ENCODE measurements around the gene MGMT.

Gene MGMT

GRCh38 chr10:129659508-129660268, 192.6 kb downstream of the MGMT start:
- Histone ChIP-seq H4K20me1 (ENCODE audit: insufficient read depth, low read length) (no peaks in the 10 kb centered on the region), H3K9ac (ENCODE audit: low read length) (no peak overlapping the region), H3K27ac (ENCODE audit: low read length) (no peak overlapping the region), H3K9me3 (replicated peaks; ENCODE audit: insufficient read depth, low read length) (no peaks in the 10 kb centered on the region), H3K4me1 (ENCODE audit: low read length) (no peaks in the 10 kb centered on the region), H3K4me2 (ENCODE audit: low read depth, low read length) (no peak overlapping the region), H3K9me2 (replicated peaks; ENCODE audit: insufficient read depth, low read length) (no peaks in the 10 kb centered on the region), H3K36me3 (replicated peaks; ENCODE audit: insufficient read depth, low read length) (no peaks in the 10 kb centered on the region), H3K27me3 (replicated peaks; ENCODE audit: insufficient read depth, low read length) (no peaks in the 10 kb centered on the region), H3K4me3 (ENCODE audit: low read length) (no peak overlapping the region), H3F3A (ENCODE audit: insufficient read depth, low read length) (no peaks in the 10 kb centered on the region), H3K79me2 (ENCODE audit: low read length) (no peaks in the 10 kb centered on the region), H2AFZ (ENCODE audit: low read length) (no peak overlapping the region)
- DNase-seq: no peak
- TF ChIP-seq EZH2 (optimal IDR thresholded peaks at IDR 0.05; ENCODE audit: low read depth, low read length): no peak
- TF ChIP-seq, protein P1, sequence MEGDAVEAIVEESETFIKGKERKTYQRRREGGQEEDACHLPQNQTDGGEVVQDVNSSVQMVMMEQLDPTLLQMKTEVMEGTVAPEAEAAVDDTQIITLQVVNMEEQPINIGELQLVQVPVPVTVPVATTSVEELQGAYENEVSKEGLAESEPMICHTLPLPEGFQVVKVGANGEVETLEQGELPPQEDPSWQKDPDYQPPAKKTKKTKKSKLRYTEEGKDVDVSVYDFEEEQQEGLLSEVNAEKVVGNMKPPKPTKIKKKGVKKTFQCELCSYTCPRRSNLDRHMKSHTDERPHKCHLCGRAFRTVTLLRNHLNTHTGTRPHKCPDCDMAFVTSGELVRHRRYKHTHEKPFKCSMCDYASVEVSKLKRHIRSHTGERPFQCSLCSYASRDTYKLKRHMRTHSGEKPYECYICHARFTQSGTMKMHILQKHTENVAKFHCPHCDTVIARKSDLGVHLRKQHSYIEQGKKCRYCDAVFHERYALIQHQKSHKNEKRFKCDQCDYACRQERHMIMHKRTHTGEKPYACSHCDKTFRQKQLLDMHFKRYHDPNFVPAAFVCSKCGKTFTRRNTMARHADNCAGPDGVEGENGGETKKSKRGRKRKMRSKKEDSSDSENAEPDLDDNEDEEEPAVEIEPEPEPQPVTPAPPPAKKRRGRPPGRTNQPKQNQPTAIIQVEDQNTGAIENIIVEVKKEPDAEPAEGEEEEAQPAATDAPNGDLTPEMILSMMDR (IDR thresholded peaks at IDR 0.05; ENCODE audit: low read length): no peak
- no peak for TF ChIP-seq EZH2phosphoT487 (IDR thresholded peaks at IDR 0.05; ENCODE audit: low read length)

- Histone ChIP-seq H4K20me1 (ENCODE audit: insufficient read depth, low read length) (no peaks in the 10 kb centered on the region), H3K79me2 (ENCODE audit: low read length) (no peaks in the 10 kb centered on the region), H3F3A (ENCODE audit: insufficient read depth, low read length) (no peaks in the 10 kb centered on the region), H3K4me2 (ENCODE audit: low read depth, low read length) (no peak overlapping the region), H3K9ac (ENCODE audit: low read length) (no peak overlapping the region), H3K4me3 (ENCODE audit: low read length) (no peak overlapping the region), H3K9me3 (replicated peaks; ENCODE audit: insufficient read depth, low read length) (no peaks in the 10 kb centered on the region), H3K27ac (ENCODE audit: low read length) (no peak overlapping the region), H3K9me2 (replicated peaks; ENCODE audit: insufficient read depth, low read length) (no peaks in the 10 kb centered on the region), H3K36me3 (replicated peaks; ENCODE audit: insufficient read depth, low read length) (no peaks in the 10 kb centered on the region), H2AFZ (ENCODE audit: low read length) (no peak overlapping the region), H3K27me3 (replicated peaks; ENCODE audit: insufficient read depth, low read length) (no peaks in the 10 kb centered on the region), H3K4me1 (ENCODE audit: low read length) (no peaks in the 10 kb centered on the region)
- TF ChIP-seq, protein P1 (IDR thresholded peaks at IDR 0.05; ENCODE audit: low read length): no peak
- no peak for TF ChIP-seq EZH2 (optimal IDR thresholded peaks at IDR 0.05; ENCODE audit: low read depth, low read length)
- TF ChIP-seq EZH2phosphoT487 (IDR thresholded peaks at IDR 0.05; ENCODE audit: low read length): no peak
- no peak for DNase-seq
Measured at GRCh38 chr10:129660569-129660968, 193.5 kb downstream of the MGMT start.

- H3K4me1 ChIP-seq (ENCODE audit: low read length): no peaks in the 10 kb centered on the region
- DNase-seq: no peak
- no peak overlapping the region for H2AFZ ChIP-seq (ENCODE audit: low read length)
- no peak overlapping the region for H3K27ac ChIP-seq (ENCODE audit: low read length)
- H3K9ac ChIP-seq (ENCODE audit: low read length): no peak overlapping the region
- H4K20me1 ChIP-seq (ENCODE audit: insufficient read depth, low read length): no peaks in the 10 kb centered on the region
- no peak overlapping the region for H3K4me2 ChIP-seq (ENCODE audit: low read depth, low read length)
- no peak for TF ChIP-seq EZH2 (optimal IDR thresholded peaks at IDR 0.05; ENCODE audit: low read depth, low read length)
- TF ChIP-seq, protein P1 (IDR thresholded peaks at IDR 0.05; ENCODE audit: low read length): no peak
- TF ChIP-seq EZH2phosphoT487 (IDR thresholded peaks at IDR 0.05; ENCODE audit: low read length): no peak
- H3F3A ChIP-seq (ENCODE audit: insufficient read depth, low read length): no peaks in the 10 kb centered on the region
- H3K4me3 ChIP-seq (ENCODE audit: low read length): no peak overlapping the region
- no peaks in the 10 kb centered on the region for H3K9me3 ChIP-seq (replicated peaks; ENCODE audit: insufficient read depth, low read length)
- H3K9me2 ChIP-seq (replicated peaks; ENCODE audit: insufficient read depth, low read length): no peaks in the 10 kb centered on the region
- H3K27me3 ChIP-seq (replicated peaks; ENCODE audit: insufficient read depth, low read length): no peaks in the 10 kb centered on the region
- H3K36me3 ChIP-seq (replicated peaks; ENCODE audit: insufficient read depth, low read length): no peaks in the 10 kb centered on the region
- H3K79me2 ChIP-seq (ENCODE audit: low read length): no peaks in the 10 kb centered on the region
Measured at GRCh38 chr10:129662426-129662825, 195.4 kb downstream of the MGMT start.
